ENCODE results near the gene LYZL1.

DNA sequence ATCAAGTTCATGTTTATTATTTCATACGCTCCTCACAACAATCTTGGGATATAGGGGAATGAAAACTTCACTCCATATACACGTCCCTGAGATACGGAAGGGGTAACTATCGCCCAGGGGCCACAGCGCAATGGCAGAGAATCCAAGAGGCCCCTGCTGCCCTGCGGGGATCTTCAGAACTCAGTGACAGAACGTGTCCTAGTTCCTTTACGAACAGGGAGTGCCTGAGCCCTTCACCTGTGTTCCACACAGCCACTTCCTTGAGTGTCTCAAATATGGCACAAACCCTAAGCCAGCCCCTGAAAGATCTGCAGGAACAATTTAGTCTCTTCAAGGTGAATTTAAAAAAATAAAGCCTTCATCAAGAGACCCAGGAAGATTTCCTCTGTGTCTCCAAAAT lies 25.9 kb downstream of the LYZL1 start:
- no peak for TF ChIP-seq POLR2A (IDR thresholded peaks at IDR 0.05)
- no peak for TF ChIP-seq EP300 (IDR thresholded peaks at IDR 0.05)
- TF ChIP-seq POLR2AphosphoS5 (IDR thresholded peaks at IDR 0.05) = no peak
- TF ChIP-seq, protein P1, sequence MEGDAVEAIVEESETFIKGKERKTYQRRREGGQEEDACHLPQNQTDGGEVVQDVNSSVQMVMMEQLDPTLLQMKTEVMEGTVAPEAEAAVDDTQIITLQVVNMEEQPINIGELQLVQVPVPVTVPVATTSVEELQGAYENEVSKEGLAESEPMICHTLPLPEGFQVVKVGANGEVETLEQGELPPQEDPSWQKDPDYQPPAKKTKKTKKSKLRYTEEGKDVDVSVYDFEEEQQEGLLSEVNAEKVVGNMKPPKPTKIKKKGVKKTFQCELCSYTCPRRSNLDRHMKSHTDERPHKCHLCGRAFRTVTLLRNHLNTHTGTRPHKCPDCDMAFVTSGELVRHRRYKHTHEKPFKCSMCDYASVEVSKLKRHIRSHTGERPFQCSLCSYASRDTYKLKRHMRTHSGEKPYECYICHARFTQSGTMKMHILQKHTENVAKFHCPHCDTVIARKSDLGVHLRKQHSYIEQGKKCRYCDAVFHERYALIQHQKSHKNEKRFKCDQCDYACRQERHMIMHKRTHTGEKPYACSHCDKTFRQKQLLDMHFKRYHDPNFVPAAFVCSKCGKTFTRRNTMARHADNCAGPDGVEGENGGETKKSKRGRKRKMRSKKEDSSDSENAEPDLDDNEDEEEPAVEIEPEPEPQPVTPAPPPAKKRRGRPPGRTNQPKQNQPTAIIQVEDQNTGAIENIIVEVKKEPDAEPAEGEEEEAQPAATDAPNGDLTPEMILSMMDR (IDR thresholded peaks at IDR 0.05) = no peak
